Measurements from ENCODE around the gene PIP4K2A. TPM values are rescaled to one million over a fixed set of nuclear protein-coding genes. Genes with fewer than 3 reads are reported as not detected.

PIP4K2A gene
- polyA plus RNA-seq, 4 donors = 4.5 to 11.3 (median 9.0) TPM

- DNase-seq = peak; percentile 7 to 36
- FAIRE-seq = no peak
- no peak overlapping the region for H3K27ac ChIP-seq (ENCODE audit: low read depth in 1 of 3, low read length in 2 of 3)
- H3K27me3 ChIP-seq (ENCODE audit: control insufficient read depth in 3 of 3, insufficient read depth in 3 of 3, low read length in 3 of 3) = no peaks in the 10 kb centered on the region
- no peak overlapping the region for H3K4me3 ChIP-seq (ENCODE audit: low read depth in 1 of 3, low read length in 3 of 3)
- H3K36me3 ChIP-seq (ENCODE audit: control insufficient read depth in 3 of 3, insufficient read depth in 2 of 3, low read depth in 1 of 3, low read length in 3 of 3) = peaks cover 0 to 12% (median 7%) of the 10 kb centered on the region in 3 donors
- H3K9me3 ChIP-seq (ENCODE audit: control insufficient read depth in 2 of 2, insufficient read depth in 1 of 2, low read depth in 1 of 2, low read length in 1 of 2) = no peaks in the 10 kb centered on the region
- 57 to 65% (median 58%) methylated on average over 6 of the region's 6 CpGs for WGBS, 3 donors
- peaks cover 0 to 10% (median 0%) of the 10 kb centered on the region in 3 donors for H3K4me1 ChIP-seq (ENCODE audit: control insufficient read depth in 3 of 3, insufficient read depth in 2 of 3, low read depth in 1 of 3, low read length in 2 of 3)
These were observed 163.6 kb downstream of the PIP4K2A start for GRCh38 chr10:22550732-22551131.

- DNase-seq (no peak), FAIRE-seq (no peak)
- WGBS, 3 donors = 77 to 83% (median 79%) methylated on average over 1 of the region's 1 CpG
- Histone ChIP-seq H3K36me3 (ENCODE audit: control insufficient read depth in 3 of 3, insufficient read depth in 2 of 3, low read depth in 1 of 3, low read length in 3 of 3) (peaks cover 0 to 19% (median 5%) of the 10 kb centered on the region in 3 donors), H3K9me3 (ENCODE audit: control insufficient read depth in 2 of 2, insufficient read depth in 1 of 2, low read depth in 1 of 2, low read length in 1 of 2) (no peaks in the 10 kb centered on the region), H3K27ac (ENCODE audit: low read depth in 1 of 3, low read length in 2 of 3) (no peak overlapping the region), H3K27me3 (ENCODE audit: control insufficient read depth in 3 of 3, insufficient read depth in 3 of 3, low read length in 3 of 3) (no peaks in the 10 kb centered on the region), H3K4me3 (ENCODE audit: low read depth in 1 of 3, low read length in 3 of 3) (no peak overlapping the region), H3K4me1 (ENCODE audit: control insufficient read depth in 3 of 3, insufficient read depth in 2 of 3, low read depth in 1 of 3, low read length in 2 of 3) (no peaks in the 10 kb centered on the region)
These were observed 166.0 kb downstream of the PIP4K2A start for GRCh38 chr10:22548344-22548743.

- Histone ChIP-seq H3K9me3 (ENCODE audit: control insufficient read depth in 2 of 2, insufficient read depth in 1 of 2, low read depth in 1 of 2, low read length in 1 of 2) (no peaks in the 10 kb centered on the region), H3K36me3 (ENCODE audit: control insufficient read depth in 3 of 3, insufficient read depth in 2 of 3, low read depth in 1 of 3, low read length in 3 of 3) (peaks cover 0 to 33% (median 11%) of the 10 kb centered on the region in 3 donors), H3K27ac (ENCODE audit: low read depth in 1 of 3, low read length in 2 of 3) (no peak overlapping the region), H3K27me3 (ENCODE audit: control insufficient read depth in 3 of 3, insufficient read depth in 3 of 3, low read length in 3 of 3) (no peaks in the 10 kb centered on the region), H3K4me3 (ENCODE audit: low read depth in 1 of 3, low read length in 3 of 3) (no peak overlapping the region), H3K4me1 (ENCODE audit: control insufficient read depth in 3 of 3, insufficient read depth in 2 of 3, low read depth in 1 of 3, low read length in 2 of 3) (no peaks in the 10 kb centered on the region)
- FAIRE-seq (no peak), DNase-seq (no peak)
- 85 to 96% (median 92%) methylated on average over 1 of the region's 1 CpG for WGBS, 3 donors
These were observed 168.7 kb downstream of the PIP4K2A start for GRCh38 chr10:22545643-22546042.

GRCh38 chr10:22544325-22545068 is 169.9 kb downstream of the PIP4K2A start:
- no peak overlapping the region for H3K27ac ChIP-seq (ENCODE audit: low read depth in 1 of 3, low read length in 2 of 3)
- H3K4me3 ChIP-seq (ENCODE audit: low read depth in 1 of 3, low read length in 3 of 3) = no peak overlapping the region
- peaks cover 3 to 32% (median 6%) of the 10 kb centered on the region in 3 donors for H3K36me3 ChIP-seq (ENCODE audit: control insufficient read depth in 3 of 3, insufficient read depth in 2 of 3, low read depth in 1 of 3, low read length in 3 of 3)
- DNase-seq = no peak
- no peaks in the 10 kb centered on the region for H3K27me3 ChIP-seq (ENCODE audit: control insufficient read depth in 3 of 3, insufficient read depth in 3 of 3, low read length in 3 of 3)
- FAIRE-seq = no peak
- 81 to 89% (median 82%) methylated on average over 12 of the region's 12 CpGs for WGBS, 3 donors
- H3K4me1 ChIP-seq (ENCODE audit: control insufficient read depth in 3 of 3, insufficient read depth in 2 of 3, low read depth in 1 of 3, low read length in 2 of 3) = no peaks in the 10 kb centered on the region
- H3K9me3 ChIP-seq (ENCODE audit: control insufficient read depth in 2 of 2, insufficient read depth in 1 of 2, low read depth in 1 of 2, low read length in 1 of 2) = no peaks in the 10 kb centered on the region

GRCh38 chr10:22542773-22543172 is 171.6 kb downstream of the PIP4K2A start:
- 72 to 78% (median 76%) methylated on average over 7 of the region's 7 CpGs for WGBS, 3 donors
- Histone ChIP-seq H3K4me3 (ENCODE audit: low read depth in 1 of 3, low read length in 3 of 3) (no peak overlapping the region), H3K36me3 (ENCODE audit: control insufficient read depth in 3 of 3, insufficient read depth in 2 of 3, low read depth in 1 of 3, low read length in 3 of 3) (peaks cover 3 to 40% (median 6%) of the 10 kb centered on the region in 3 donors), H3K9me3 (ENCODE audit: control insufficient read depth in 2 of 2, insufficient read depth in 1 of 2, low read depth in 1 of 2, low read length in 1 of 2) (no peaks in the 10 kb centered on the region), H3K27ac (ENCODE audit: low read depth in 1 of 3, low read length in 2 of 3) (no peak overlapping the region), H3K27me3 (ENCODE audit: control insufficient read depth in 3 of 3, insufficient read depth in 3 of 3, low read length in 3 of 3) (no peaks in the 10 kb centered on the region), H3K4me1 (ENCODE audit: control insufficient read depth in 3 of 3, insufficient read depth in 2 of 3, low read depth in 1 of 3, low read length in 2 of 3) (no peaks in the 10 kb centered on the region)
- no peak for DNase-seq
- no peak for FAIRE-seq

- DNase-seq (no peak), FAIRE-seq (no peak)
- Histone ChIP-seq H3K9me3 (ENCODE audit: control insufficient read depth in 2 of 2, insufficient read depth in 1 of 2, low read depth in 1 of 2, low read length in 1 of 2) (no peaks in the 10 kb centered on the region), H3K4me1 (ENCODE audit: control insufficient read depth in 3 of 3, insufficient read depth in 2 of 3, low read depth in 1 of 3, low read length in 2 of 3) (no peaks in the 10 kb centered on the region), H3K36me3 (ENCODE audit: control insufficient read depth in 3 of 3, insufficient read depth in 2 of 3, low read depth in 1 of 3, low read length in 3 of 3) (peaks cover 3 to 39% (median 6%) of the 10 kb centered on the region in 3 donors), H3K27ac (ENCODE audit: low read depth in 1 of 3, low read length in 2 of 3) (no peak overlapping the region), H3K4me3 (ENCODE audit: low read depth in 1 of 3, low read length in 3 of 3) (no peak overlapping the region), H3K27me3 (ENCODE audit: control insufficient read depth in 3 of 3, insufficient read depth in 3 of 3, low read length in 3 of 3) (no peaks in the 10 kb centered on the region)
- WGBS, 3 donors = 69 to 88% (median 73%) methylated on average over 10 of the region's 10 CpGs
These were observed 172.5 kb downstream of the PIP4K2A start for GRCh38 chr10:22541900-22542299.

GRCh38 chr10:22539579-22540298 is 174.6 kb downstream of the PIP4K2A start:
- Histone ChIP-seq H3K36me3 (ENCODE audit: control insufficient read depth in 3 of 3, insufficient read depth in 2 of 3, low read depth in 1 of 3, low read length in 3 of 3) (peaks cover 3 to 38% (median 6%) of the 10 kb centered on the region in 3 donors), H3K27me3 (ENCODE audit: control insufficient read depth in 3 of 3, insufficient read depth in 3 of 3, low read length in 3 of 3) (no peaks in the 10 kb centered on the region), H3K4me3 (ENCODE audit: low read depth in 1 of 3, low read length in 3 of 3) (no peak overlapping the region), H3K27ac (ENCODE audit: low read depth in 1 of 3, low read length in 2 of 3) (no peak overlapping the region), H3K9me3 (ENCODE audit: control insufficient read depth in 2 of 2, insufficient read depth in 1 of 2, low read depth in 1 of 2, low read length in 1 of 2) (no peaks in the 10 kb centered on the region), H3K4me1 (ENCODE audit: control insufficient read depth in 3 of 3, insufficient read depth in 2 of 3, low read depth in 1 of 3, low read length in 2 of 3) (no peaks in the 10 kb centered on the region)
- FAIRE-seq (no peak), DNase-seq (no peak)
- 91 to 92% (median 92%) methylated on average over 11 of the region's 11 CpGs for WGBS, 3 donors

- peaks cover 3 to 32% (median 6%) of the 10 kb centered on the region in 3 donors for H3K36me3 ChIP-seq (ENCODE audit: control insufficient read depth in 3 of 3, insufficient read depth in 2 of 3, low read depth in 1 of 3, low read length in 3 of 3)
- H3K9me3 ChIP-seq (ENCODE audit: control insufficient read depth in 2 of 2, insufficient read depth in 1 of 2, low read depth in 1 of 2, low read length in 1 of 2) = no peaks in the 10 kb centered on the region
- H3K27me3 ChIP-seq (ENCODE audit: control insufficient read depth in 3 of 3, insufficient read depth in 3 of 3, low read length in 3 of 3) = no peaks in the 10 kb centered on the region
- no peaks in the 10 kb centered on the region for H3K4me1 ChIP-seq (ENCODE audit: control insufficient read depth in 3 of 3, insufficient read depth in 2 of 3, low read depth in 1 of 3, low read length in 2 of 3)
- H3K27ac ChIP-seq (ENCODE audit: low read depth in 1 of 3, low read length in 2 of 3) = no peak overlapping the region
- no peak overlapping the region for H3K4me3 ChIP-seq (ENCODE audit: low read depth in 1 of 3, low read length in 3 of 3)
- DNase-seq = no peak
- WGBS, 3 donors = 87 to 92% (median 88%) methylated on average over 6 of the region's 6 CpGs
- FAIRE-seq = no peak
These were observed 176.6 kb downstream of the PIP4K2A start for GRCh38 chr10:22537810-22538209.

Data from small intestine (tissue), 7 donors.